ENCODE data around the gene IL17RE.

DNA sequence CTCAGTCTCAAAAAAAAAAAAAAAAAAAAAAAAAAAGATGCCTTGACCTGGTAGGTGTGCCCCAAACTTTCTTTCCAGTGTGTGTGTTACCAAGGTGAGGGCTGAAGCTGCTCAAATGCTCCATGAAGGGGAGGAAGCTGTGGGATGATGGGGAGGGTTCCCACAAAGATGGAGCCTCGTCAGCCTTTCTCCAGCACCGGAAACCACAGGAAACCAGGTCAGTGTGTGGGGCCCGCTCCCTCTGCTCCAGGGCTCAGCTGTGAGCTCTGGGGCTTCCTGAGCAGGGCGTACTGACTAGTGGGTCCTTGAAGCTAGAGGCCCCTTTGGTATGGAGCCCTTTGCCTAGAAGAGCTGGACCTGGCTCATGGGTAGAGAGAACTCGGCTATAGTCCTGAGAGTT is 681 bp upstream of the IL17RE start:
- TF ChIP-seq, protein P1, sequence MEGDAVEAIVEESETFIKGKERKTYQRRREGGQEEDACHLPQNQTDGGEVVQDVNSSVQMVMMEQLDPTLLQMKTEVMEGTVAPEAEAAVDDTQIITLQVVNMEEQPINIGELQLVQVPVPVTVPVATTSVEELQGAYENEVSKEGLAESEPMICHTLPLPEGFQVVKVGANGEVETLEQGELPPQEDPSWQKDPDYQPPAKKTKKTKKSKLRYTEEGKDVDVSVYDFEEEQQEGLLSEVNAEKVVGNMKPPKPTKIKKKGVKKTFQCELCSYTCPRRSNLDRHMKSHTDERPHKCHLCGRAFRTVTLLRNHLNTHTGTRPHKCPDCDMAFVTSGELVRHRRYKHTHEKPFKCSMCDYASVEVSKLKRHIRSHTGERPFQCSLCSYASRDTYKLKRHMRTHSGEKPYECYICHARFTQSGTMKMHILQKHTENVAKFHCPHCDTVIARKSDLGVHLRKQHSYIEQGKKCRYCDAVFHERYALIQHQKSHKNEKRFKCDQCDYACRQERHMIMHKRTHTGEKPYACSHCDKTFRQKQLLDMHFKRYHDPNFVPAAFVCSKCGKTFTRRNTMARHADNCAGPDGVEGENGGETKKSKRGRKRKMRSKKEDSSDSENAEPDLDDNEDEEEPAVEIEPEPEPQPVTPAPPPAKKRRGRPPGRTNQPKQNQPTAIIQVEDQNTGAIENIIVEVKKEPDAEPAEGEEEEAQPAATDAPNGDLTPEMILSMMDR (conservative IDR thresholded peaks at IDR 0.05; ENCODE audit: low read depth, low read length) = no peak
- no peak for TF ChIP-seq EZH2 (IDR thresholded peaks at IDR 0.05; ENCODE audit: borderline replicate concordance, low read depth, low read length, poor library complexity, severe bottlenecking)
